HG02588 (cell line): Measurements from ENCODE around the gene RAB11FIP4.

Source experiments
- ATAC-seq: cut with Tn5 transposase; IDR thresholded peaks from one replicate; pipeline ENCODE4 v1.9.1; 2021; ENCODE audit warnings: mild to moderate bottlenecking, moderate library complexity; ENCODE audit not compliant: unreplicated experiment

RAB11FIP4 gene

GRCh38 chr17:31385428-31386285 lies 5.8 kb upstream of the RAB11FIP4 start:
- no peak for ATAC-seq

DNA sequence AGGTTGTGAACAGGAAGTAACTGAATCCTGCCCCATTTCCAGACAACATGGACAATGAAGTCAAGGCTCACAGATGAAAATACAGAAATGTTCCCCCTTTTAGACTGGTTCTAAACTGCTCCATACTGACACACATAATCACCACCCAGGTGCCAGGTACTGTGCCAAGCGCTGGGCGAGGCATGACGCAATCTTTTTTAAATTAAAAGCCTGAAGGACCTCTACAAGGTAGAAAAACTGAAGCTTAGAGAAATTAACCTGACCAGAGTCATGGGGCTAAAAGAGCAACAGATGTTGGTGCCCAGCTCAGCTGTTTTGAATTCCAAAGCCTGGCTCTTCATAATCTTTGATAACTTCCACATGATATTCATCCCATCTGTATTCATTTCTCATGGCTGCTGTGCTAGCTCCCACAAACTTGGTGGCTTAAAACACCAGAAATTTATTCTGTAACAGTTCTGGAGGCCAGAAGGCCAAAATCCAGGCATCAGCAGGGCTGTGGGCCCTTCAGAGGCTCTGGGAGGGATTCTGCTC lies 4.9 kb upstream of the RAB11FIP4 start:
- no peak for ATAC-seq

DNA sequence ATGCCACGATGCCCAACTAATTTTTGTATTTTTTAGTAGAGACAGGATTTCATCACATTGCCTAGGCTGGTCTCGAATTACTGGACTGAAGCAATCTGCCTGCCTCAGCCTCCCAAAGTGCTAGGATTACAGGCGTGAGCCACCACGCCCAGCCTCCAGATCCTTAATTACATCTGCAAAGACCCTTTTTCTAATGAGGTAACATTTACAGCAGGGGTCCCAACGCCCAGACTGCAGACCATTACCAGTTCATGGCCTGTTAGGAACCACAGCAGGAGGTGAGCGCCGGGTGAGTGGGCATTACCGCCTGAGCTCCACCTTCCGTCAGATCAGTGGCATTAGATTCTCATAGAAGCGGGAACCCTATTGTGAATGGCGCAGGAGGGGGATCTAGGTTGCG lies 4.0 kb upstream of the RAB11FIP4 start:
- no peak for ATAC-seq

GRCh38 chr17:31388351-31388750 lies 3.1 kb upstream of the RAB11FIP4 start:
- no peak for ATAC-seq

GRCh38 chr17:31388770-31389656 lies 2.5 kb upstream of the RAB11FIP4 start:
- no peak for ATAC-seq

DNA sequence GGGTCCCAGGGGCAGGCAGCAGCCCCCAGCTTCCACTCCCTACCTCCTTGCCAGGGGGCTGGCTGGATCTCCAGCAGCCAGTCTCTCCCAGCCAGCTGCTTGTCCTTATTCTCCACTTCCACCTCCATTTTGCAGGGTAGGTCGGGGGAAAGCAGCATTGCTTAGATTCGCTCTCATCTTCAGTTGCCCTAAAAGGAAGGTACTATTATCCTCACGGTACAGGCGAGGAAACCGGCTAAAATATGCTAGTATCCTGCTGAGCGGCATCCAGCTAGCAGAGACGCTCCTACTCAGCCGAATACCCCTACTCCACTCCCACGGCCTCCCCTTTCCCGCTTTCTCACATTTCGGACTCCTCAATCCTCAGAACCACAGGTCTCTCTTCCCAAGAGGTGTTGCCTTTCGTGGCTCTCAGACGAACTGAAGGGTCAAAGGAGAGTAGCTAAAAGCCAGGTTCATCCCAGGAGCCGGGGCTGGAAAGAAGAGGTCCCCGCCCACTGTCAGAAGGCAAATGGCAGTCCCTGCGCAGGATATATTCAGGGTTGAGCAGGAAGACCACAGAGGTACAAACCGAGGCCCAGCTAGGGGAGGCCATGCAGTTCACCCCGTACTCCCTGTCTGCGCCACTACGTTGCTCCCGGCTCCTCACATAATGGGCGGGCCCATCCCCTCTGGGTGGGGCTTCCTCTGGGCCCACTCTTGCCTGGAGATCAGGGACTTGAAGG lies 1.7 kb upstream of the RAB11FIP4 start:
- ATAC-seq = no peak

GRCh38 chr17:31390426-31390747 lies 1.1 kb upstream of the RAB11FIP4 start:
- no peak for ATAC-seq

DNA sequence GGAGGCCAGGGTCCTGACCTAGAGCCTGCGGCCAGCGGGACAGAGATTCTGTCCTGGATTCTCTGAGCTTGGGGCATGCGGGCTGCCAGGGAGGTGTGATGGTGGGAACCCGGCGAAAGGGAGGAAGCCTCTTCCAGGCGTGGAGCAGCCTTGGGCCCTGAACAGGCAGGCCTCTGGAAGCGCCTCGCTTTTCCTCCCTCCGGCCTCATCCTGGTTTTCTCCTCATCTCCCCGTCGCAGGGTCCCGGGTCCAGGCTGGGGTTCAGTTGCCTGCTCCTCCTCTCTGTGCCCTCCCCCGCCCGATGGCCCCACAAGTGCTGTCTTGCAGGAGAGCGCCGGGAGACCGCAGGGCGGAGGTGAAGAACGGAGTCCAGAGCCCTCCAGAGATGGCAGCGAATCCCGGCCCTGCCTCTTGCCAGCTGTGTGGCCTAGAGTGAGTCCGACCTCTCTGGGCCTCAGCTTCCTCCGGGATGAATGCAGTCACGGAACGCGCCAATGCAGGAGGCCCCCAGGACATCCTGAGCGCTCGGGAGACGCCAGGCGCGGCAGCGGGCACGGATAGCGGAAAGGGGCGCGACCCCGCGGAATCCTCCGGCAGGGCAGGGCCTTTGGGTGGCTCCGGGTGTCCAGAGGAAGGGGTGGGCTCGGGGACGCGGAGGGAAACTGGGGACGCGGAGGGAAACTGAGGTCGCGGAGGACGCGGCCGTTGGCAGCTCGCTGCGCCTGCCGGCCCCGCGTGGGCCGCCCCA lies 553 bp upstream of the RAB11FIP4 start:
- no peak for ATAC-seq

DNA sequence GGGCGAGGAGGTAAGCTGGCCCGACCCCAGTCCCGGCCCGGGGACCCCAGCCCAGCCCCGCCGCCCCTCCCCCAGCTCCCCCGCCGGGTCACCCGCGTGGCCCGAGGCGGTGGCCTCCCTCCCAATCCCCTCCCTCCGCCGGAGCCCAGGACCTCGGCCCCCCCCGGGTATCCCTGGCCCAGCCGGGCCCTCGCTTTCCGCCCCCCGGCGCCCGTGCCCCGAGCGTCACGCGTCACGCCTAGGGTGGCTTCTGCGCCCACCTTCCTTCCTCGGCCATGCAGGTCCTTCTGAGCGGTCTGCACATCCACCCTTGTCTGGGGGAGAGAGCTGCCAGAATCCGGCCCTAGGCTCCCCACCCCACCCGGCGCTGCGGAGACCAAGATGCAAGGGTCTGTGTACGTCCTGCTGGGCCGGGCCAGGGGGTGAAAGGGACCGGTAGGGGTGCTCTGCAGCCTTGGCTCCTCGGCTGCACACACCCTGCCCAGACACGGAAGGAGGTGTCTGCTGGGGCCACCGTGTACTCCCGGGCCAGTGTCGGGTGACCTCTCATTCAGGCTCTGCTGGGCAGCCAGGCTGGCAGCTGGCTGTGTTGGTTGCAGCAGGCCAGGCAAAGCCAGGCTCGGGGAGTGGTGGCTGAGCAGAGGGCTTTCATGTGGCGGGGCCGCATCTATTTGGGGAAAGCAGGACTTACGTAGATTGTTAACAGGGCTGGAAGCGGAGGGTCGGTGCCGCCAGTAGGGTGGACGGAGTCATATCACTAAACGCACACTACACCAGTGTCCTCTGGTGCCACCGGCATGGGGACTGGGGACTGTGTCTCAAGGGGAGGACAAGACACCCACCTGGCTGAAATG lies 754 bp downstream of the RAB11FIP4 start:
- ATAC-seq = no peak

DNA sequence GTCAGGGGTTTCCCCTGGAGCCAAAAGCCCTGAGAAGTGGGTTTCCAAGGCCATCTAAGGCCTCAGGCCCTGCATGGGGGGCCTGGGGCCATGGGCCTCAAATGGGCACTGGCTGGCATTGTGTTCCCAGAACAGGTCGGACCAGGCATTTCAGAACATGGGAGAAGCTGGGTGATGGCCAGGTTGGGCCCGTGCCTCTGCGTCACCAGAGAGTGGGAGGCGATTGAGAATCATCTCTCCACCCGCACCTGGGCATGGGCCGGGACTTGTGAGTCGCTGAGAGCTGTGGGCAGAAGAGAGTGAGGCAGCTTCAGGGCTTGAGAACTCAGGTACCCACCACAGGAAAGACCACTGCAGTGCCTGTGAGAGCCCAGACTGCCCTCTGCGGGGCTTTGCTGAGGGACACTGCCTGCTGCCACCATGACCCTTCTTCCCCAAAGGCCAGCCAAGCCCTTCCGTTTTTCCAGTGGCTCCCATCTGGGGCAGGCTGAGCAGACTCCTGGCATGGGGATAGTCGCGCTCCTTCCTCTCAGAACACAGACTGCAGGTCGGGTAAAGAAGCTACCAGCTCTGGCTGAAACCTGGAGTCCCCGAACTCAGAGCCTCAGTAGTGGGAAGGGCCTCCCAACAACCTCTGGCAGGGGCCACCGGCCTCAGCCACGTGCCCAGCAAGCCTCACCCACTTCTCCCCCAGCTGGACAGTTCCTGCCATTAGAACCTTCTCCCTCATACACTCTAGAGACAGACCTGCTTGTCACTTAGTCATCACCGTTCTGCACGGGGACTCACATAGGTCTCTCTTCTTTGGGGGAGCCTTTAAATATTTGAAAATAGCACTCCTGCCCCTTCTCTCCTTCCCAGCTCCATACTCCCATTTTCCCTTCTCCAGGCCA lies 1.6 kb downstream of the RAB11FIP4 start:
- no peak for ATAC-seq

GRCh38 chr17:31393749-31394146 lies 2.3 kb downstream of the RAB11FIP4 start:
- no peak for ATAC-seq

DNA sequence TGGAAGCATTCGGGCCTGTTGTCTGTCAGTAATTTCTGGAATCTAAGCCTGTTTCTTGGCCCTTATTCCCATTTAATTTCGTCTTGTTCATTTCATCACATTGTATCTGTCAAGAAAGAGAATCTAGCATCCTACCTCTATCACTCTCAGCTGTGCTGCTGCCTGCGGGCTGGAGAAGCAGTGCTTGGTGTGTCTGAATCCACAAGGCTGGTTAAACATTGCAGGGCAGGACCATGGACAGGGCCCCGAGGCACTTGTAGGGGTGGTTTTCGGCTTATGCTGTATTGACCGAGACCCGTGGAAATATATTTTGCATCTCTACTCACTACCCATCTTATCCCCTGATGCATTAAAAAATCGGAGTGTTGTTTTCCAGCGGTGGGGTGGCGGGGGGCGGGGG lies 3.1 kb downstream of the RAB11FIP4 start:
- no peak for ATAC-seq

DNA sequence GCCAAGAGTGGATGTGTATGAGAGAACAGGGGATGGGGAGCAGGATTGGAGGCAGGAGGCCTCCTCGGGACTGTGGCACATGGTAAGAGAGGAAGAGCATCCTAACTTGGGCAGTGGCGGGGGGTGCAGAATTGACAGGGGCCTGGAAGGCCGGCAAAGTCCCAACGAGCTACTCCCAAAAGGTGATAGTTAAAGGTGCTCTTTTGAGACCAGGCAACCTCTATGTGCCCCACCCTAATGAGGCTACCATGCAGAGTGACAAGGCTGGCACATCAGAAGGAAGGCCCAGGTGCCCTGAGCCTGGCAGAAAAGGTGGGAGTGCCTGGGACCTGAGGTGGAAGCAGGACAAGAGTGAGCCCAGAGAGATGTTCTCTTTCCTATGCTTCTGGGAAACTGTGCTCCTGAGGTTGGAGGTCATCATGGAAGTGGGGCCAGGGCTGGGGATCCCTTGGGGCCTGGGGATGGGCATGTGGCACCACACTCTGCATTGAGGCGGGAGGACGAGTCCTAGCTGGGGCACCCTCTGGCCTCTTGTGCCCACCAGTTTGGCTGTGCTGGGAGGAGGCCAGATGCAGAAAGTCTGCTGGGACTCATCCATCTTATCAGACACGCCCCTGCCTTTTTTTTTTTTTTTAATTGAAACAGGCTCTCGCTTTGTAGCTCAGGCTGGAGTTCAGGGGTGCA lies 5.9 kb downstream of the RAB11FIP4 start:
- ATAC-seq = no peak

GRCh38 chr17:31398381-31399311 lies 7.2 kb downstream of the RAB11FIP4 start:
- no peak for ATAC-seq

DNA sequence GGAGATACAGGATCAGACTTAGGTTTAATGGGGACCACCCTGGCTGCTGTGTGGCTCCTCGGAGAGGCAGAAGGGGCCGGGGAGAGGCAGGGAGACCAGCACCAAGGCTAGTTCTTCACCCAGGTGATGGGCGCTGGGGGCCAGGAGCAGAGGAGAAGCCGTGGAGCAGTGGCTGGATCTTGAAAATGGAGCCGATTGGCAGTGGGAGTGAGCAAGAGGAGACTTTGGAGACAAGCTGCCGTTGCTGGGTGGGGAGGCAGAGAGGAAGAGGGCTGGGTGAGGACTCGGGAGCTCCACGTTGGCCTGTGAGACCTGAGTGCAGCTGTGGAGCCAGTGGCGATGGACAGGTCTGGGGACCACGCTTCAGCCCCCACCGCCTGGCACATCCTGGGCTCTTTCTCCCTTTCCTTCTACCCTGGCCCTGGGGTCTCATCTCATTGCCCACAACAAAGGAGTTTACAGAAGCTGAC lies 9.0 kb downstream of the RAB11FIP4 start:
- no peak for ATAC-seq

- no peak for ATAC-seq
Measured at GRCh38 chr17:31401456-31402254, 10.2 kb downstream of the RAB11FIP4 start.
